ENCODE data around the gene STAB1.

STAB1 gene

GRCh38 chr3:52507359-52507758 is 12.2 kb downstream of the STAB1 start:
- no peak for DNase-seq

DNA sequence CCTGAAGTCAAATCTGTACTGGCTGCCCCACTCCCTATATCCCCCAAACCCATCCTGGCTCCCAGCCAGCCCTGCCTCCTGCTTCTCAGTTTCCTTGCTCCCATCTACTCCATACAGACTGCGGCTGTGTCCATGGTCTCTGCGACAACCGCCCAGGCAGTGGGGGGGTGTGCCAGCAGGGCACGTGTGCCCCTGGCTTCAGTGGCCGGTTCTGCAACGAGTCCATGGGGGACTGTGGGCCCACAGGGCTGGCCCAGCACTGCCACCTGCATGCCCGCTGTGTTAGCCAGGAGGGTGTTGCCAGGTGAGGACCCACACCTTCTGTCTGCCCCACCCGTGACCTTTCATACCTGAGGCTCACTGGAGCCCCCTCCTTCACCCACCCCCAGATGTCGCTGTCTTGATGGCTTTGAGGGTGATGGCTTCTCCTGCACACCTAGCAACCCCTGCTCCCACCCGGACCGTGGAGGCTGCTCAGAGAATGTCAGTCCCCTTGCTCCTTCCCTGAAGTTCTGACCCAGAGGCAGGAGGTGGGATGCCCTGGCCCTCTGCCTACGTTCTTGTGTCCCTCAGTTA is 14.7 kb downstream of the STAB1 start:
- no peak for DNase-seq

DNA sequence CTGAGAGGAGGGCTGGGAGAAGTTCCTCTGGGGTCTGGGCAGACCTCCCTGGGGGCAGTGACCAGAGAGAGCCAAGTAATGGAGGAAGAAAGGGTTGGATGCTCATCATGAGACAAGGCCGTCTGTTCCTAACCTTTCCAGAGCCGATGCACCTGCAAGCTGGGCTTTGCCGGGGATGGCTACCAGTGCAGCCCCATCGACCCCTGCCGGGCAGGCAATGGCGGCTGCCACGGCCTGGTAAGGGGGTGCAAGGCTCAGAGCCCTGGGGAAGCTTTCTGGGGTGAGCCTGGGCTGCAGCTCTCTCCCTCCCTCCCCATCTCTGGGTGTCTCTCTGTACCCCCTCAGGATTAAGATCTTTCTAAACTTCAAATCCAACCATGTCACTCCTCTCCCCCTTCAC is 16.4 kb downstream of the STAB1 start:
- DNase-seq: no peak

GRCh38 chr3:52512105-52512504 is 17.0 kb downstream of the STAB1 start:
- no peak for DNase-seq

DNA sequence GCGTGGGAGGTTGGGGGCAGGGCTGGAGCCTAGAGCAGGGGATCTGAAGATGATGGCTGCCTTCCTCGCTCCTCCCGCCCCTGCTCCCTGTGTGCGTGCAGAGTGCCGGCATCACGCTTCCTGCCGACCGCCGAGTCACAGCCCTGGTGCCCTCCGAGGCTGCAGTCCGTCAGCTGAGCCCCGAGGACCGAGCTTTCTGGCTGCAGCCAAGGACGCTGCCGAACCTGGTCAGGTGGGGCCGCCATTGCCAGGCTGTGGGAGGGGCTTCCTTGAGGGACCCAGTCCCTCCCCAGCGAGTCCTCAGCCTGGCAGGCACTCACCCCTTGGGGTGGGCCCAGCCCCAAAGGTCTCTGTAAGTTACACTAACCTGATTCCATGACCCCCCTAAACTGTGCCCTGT is 17.6 kb downstream of the STAB1 start:
- no peak for DNase-seq

- no peak for DNase-seq
Measured at GRCh38 chr3:52513281-52513680, 18.1 kb downstream of the STAB1 start.

GRCh38 chr3:52514576-52514975 is 19.4 kb downstream of the STAB1 start:
- no peak for DNase-seq

DNA sequence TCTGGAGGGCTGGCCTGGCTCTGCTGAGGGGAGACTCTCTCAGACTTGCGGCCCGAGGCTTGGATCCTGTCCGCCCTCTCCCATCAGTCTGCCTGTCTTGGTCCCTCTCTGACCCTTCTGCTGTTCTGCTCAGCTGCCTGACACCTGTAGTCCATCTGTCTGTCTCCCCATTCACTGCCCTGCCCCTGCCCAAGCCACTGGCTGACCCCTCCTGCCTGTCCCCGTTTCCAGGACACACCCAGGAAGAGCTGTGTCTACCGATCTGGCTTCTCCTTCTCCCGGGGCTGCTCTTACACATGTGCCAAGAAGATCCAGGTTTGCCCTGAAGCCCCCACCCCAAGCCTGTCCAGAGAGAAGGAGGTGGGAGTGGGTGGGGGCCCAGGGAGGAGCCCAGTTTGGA is 20.1 kb downstream of the STAB1 start:
- DNase-seq: no peak

DNA sequence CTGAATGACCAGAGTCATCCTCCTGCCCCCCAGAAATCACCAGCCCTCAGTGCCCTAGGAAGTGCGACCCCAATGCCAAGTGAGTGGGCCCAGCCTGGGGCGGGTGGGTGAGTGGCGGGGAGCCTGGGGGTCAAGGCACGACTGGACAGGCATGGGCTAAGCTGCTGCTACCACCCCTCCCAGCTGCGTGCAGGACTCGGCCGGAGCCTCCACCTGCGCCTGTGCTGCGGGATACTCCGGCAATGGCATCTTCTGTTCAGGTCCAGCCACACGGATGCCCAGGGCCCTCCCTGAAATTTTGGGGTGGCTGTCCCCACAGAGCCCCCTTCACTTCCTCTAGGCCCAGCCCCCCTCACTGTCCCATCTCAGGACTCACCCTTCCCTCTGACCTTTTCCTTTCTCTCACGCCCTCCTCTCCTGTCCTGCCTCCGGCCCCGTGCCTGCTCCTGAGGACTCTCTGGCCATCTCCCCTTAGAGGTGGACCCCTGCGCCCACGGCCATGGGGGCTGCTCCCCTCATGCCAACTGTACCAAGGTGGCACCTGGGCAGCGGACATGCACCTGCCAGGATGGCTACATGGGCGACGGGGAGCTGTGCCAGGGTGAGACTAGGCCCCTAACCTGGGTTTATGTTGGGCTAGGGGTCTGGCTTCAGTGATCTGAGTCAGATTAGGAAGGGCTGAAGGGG is 21.5 kb downstream of the STAB1 start:
- DNase-seq: no peak

GRCh38 chr3:52517796-52518722 is 22.9 kb downstream of the STAB1 start:
- DNase-seq: no peak

GRCh38 chr3:52518723-52519444 is 23.7 kb downstream of the STAB1 start:
- no peak for DNase-seq

DNA sequence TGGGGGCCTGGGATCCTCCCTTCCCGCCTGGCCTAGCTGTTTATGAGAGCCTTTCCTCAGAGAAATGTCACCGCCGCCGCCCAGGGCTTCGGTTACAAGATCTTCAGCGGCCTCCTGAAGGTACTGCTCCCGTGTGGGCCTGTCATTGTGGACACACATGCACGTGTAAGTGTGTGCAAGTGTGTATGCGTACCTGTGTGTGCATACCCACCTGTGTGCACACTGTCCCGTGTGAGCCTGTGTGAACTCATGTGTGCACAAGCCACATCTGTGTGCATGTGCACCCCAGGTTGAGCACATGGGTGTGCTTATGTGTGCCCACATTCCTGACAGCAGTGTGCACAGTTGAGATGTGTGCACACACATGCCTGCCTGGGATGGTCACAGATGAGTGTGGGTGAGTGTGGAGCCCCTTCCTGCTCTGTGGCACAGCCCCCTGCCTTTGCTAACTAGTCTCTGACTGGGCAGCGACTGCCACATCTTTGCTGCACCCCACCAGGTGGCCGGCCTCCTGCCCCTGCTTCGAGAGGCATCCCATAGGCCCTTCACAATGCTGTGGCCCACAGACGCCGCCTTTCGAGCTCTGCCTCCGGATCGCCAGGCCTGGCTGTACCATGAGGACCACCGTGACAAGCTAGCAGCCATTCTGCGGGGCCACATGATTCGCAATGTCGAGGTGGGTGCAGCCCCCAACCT is 24.5 kb downstream of the STAB1 start:
- DNase-seq: no peak

DNA sequence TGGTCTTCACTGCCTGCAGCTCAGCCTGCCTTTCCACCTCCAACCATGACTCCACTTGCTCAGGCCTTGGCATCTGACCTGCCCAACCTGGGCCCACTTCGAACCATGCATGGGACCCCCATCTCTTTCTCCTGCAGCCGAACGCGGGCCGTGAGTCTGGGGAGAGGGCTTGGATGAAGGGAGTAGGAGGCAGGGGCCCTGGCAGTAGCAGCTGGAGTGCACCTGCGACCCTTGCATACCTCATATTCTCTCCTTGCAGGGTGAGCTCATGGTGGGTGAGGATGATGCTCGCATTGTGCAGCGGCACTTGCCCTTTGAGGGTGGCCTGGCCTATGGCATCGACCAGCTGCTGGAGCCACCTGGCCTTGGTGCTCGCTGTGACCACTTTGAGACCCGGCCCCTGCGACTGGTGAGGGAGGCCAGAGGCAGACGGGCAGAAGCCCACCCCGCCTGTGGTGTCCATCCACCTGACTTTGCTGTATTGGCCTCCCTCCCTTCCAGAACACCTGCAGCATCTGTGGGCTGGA is 25.1 kb downstream of the STAB1 start:
- DNase-seq: no peak

GRCh38 chr3:52520716-52521487 is 25.8 kb downstream of the STAB1 start:
- DNase-seq: no peak

DNA sequence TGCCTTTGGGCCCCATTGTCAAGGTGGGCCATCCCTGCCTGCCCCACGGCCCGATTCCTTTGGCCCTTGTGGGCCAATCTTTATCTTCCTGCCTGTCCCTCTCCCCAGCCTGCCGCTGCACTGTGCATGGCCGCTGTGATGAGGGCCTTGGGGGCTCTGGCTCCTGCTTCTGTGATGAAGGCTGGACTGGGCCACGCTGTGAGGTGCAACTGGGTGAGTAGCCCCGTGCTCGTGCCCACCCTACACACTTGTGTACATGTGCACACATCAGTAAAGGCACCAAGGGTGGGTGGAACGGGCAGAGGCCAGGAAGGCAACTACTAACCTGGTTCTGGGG is 26.3 kb downstream of the STAB1 start:
- DNase-seq: no peak

- no peak for DNase-seq
Measured at GRCh38 chr3:52521881-52522650, 26.9 kb downstream of the STAB1 start.

GRCh38 chr3:52522651-52523251 is 27.6 kb downstream of the STAB1 start:
- DNase-seq: no peak

- no peak for DNase-seq
Measured at GRCh38 chr3:52523386-52524257, 28.5 kb downstream of the STAB1 start.

- no peak for DNase-seq
Measured at GRCh38 chr3:52524258-52524751, 29.2 kb downstream of the STAB1 start.

Measured in NCI-H1930 (cell line).